GM23338 (cell line): ENCODE results near the gene ABR. TPM values are rescaled to one million over a fixed set of nuclear protein-coding genes. Genes with fewer than 3 reads are reported as not detected.

Experiments
- ATAC-seq: fragments of 200-7000 bp; cut with Tn5 transposase; 3 replicates; pipeline ENCODE4 v1.9.1; 2020
- DNase-seq: peaks from one replicate; pipeline ENCODE4 v3.0.0-alpha.2; 2015; ENCODE audit warnings: low spot score
- H2AFZ ChIP-seq: fragments of 200-600 bp; sonication (generic); 2 replicates; pipeline ENCODE4 v1.8.0; 2016; ENCODE audit warnings: antibody characterized with exemption, mild to moderate bottlenecking, moderate library complexity
- H3F3A ChIP-seq: fragments of 200-600 bp; sonication (generic); replicated peaks from 2 replicates; pipeline ENCODE4 v1.8.0; 2017; ENCODE audit warnings: antibody characterized with exemption, mixed run types, low read depth
- H3K27ac ChIP-seq: fragments of 200-600 bp; sonication (generic); 2 replicates; pipeline ENCODE4 v1.6.1; 2016; ENCODE audit warnings: low read depth
- H3K27me3 ChIP-seq: fragments of 200-600 bp; sonication (generic); 2 replicates; pipeline ENCODE4 v1.8.0; 2016; ENCODE audit warnings: mild to moderate bottlenecking, mixed run types, moderate library complexity; ENCODE audit not compliant: insufficient read depth
- H3K36me3 ChIP-seq: fragments of 200-600 bp; sonication (generic); 2 replicates; pipeline ENCODE4 v1.8.0; 2016; ENCODE audit warnings: mild to moderate bottlenecking; ENCODE audit not compliant: insufficient read depth
- H3K4me1 ChIP-seq: fragments of 200-600 bp; sonication (generic); 2 replicates; pipeline ENCODE4 v1.8.0; 2016; ENCODE audit warnings: mild to moderate bottlenecking, moderate library complexity; ENCODE audit not compliant: insufficient read depth
- H3K4me2 ChIP-seq: fragments of 200-600 bp; sonication (generic); 2 replicates; pipeline ENCODE4 v1.7.1; 2017; ENCODE audit warnings: mixed run types
- H3K4me3 ChIP-seq: fragments of 200-600 bp; sonication (generic); 2 replicates; pipeline ENCODE4 v1.6.1; 2016; ENCODE audit warnings: mixed run types
- H3K79me2 ChIP-seq: fragments of 200-600 bp; sonication (generic); replicated peaks from 2 replicates; pipeline ENCODE4 v1.8.0; 2017; ENCODE audit warnings: mild to moderate bottlenecking; ENCODE audit not compliant: insufficient read depth
- H3K9me2 ChIP-seq: fragments of 200-600 bp; sonication (generic); 2 replicates; pipeline ENCODE4 v1.8.0; 2017; ENCODE audit not compliant: insufficient read depth
- H4K20me1 ChIP-seq: fragments of 200-600 bp; sonication (generic); replicated peaks from 2 replicates; pipeline ENCODE4 v1.8.0; 2017; ENCODE audit warnings: mild to moderate bottlenecking; ENCODE audit not compliant: insufficient read depth
- H3K27ac Mint-ChIP-seq: 2 replicates; pipeline ENCODE4 v1.8.0; 2020; ENCODE audit warnings: inconsistent platforms, mild to moderate bottlenecking, moderate library complexity, mixed read lengths
- H3K27me3 Mint-ChIP-seq: 3 replicates; pipeline ENCODE4 v1.8.0; 2022; ENCODE audit warnings: low read depth, mild to moderate bottlenecking, moderate library complexity, mixed read lengths, inconsistent platforms; ENCODE audit not compliant: insufficient read depth, poor library complexity
- H3K36me3 Mint-ChIP-seq: 3 replicates; pipeline ENCODE4 v1.8.0; 2021; ENCODE audit warnings: low read depth, mild to moderate bottlenecking, inconsistent platforms, moderate library complexity, mixed read lengths
- H3K4me1 Mint-ChIP-seq: 3 replicates; pipeline ENCODE4 v1.8.0; 2020; ENCODE audit warnings: mild to moderate bottlenecking, inconsistent platforms, mixed read lengths
- H3K4me3 Mint-ChIP-seq: 3 replicates; pipeline ENCODE4 v1.8.0; 2021; ENCODE audit warnings: moderate library complexity, mild to moderate bottlenecking, inconsistent platforms, mixed read lengths
- H3K9me3 Mint-ChIP-seq: 3 replicates; pipeline ENCODE4 v1.8.0; 2020; ENCODE audit warnings: moderate library complexity, mild to moderate bottlenecking, inconsistent platforms, mixed read lengths
- CREB1 ChIP-seq: fragments of 250-450 bp; sonication (Bioruptor Pico); IDR thresholded peaks from 2 replicates; pipeline ENCODE4 v1.5.0; 2020; ENCODE audit warnings: low read depth, mild to moderate bottlenecking, moderate library complexity
- EZH2 ChIP-seq: fragments of 200-600 bp; sonication (generic); IDR thresholded peaks from one replicate; pipeline ENCODE4 v1.8.0; 2017; ENCODE audit warnings: antibody characterized with exemption, mild to moderate bottlenecking, low read depth; ENCODE audit not compliant: unreplicated experiment
- JUNB ChIP-seq: IDR thresholded peaks from one replicate; pipeline ENCODE4 v1.6.1; 2016; ENCODE audit warnings: antibody characterized with exemption; ENCODE audit not compliant: unreplicated experiment
- NANOG ChIP-seq: IDR thresholded peaks from 2 replicates; pipeline ENCODE4 v1.6.1; 2016; ENCODE audit warnings: antibody characterized with exemption, borderline replicate concordance
- POLR2AphosphoS5 ChIP-seq: IDR thresholded peaks from 2 replicates; pipeline ENCODE4 v1.6.1; 2016; ENCODE audit warnings: antibody characterized with exemption, low read depth
- ZNF114 ChIP-seq: fragments of 250-450 bp; sonication (Bioruptor Pico); IDR thresholded peaks from 2 replicates; pipeline ENCODE4 v1.5.0; 2020; ENCODE audit warnings: mild to moderate bottlenecking, moderate library complexity
- ZNF331 ChIP-seq: fragments of 250-450 bp; sonication (Bioruptor Pico); IDR thresholded peaks from 2 replicates; pipeline ENCODE4 v1.5.0; 2020; ENCODE audit warnings: low read depth, mild to moderate bottlenecking, moderate library complexity
- polyA plus RNA-seq: library from polyadenylated mRNA; unstranded; fragments of >200 nt; fragmentation: Nextera tagmentation; extraction: Ambion mirVana; gene quantifications from 2 replicates; pipeline ENCODE4 v1.2.1, GENCODE V29; 2016
- total RNA-seq: library from RNA; depleted of rRNA; stranded (reverse); fragments of >200 nt; shearing (Covaris generic); gene quantifications from 2 replicates; pipeline ENCODE4 v1.2.3, GENCODE V29; 2014
- TF ChIP-seq, protein P1 (sequence below), 2 experiments: fragments of 200-600 bp in 1 of 2; sonication (generic) in 1 of 2; conservative IDR thresholded peaks; 2 replicates each; pipeline versions ENCODE4 v1.5.1 to v1.6.1; 2016 to 2017; ENCODE audit warnings: antibody characterized with exemption in 2 of 2, low read depth in 2 of 2, mild to moderate bottlenecking in 2 of 2, moderate library complexity in 1 of 2
- TF ChIP-seq, protein P2 (sequence below): IDR thresholded peaks from 2 replicates; pipeline ENCODE4 v1.6.1; 2016; ENCODE audit warnings: antibody characterized with exemption

Gene ABR
- total and polyA plus RNA-seq, 2 experiments from 2014 or later: 15.0 to 27.7 TPM

DNA sequence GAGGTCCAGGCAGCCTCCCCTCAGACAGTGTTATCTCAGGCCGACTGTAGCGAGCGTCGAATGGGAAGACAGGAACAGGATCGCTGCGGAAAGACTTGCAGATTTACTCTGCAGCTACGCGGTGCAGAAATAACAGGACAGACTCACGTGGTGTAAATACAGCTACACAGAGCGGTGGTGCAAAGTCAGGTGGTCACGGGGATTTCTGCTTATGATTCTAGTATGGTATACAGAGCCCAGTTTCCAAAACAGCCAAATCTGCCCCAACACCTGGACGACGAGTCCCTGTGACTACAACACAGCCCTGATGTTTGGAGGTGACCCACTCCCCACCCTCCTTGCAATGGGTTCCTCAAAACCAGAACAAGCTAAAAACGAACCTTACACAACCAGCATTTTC is 40.6 kb upstream of the ABR start:
- Mint-ChIP-seq H3K27me3 (peaks cover 9% of the 10 kb centered on the region), H3K36me3 (no peaks in the 10 kb centered on the region)
- H3K9me2 ChIP-seq: no peaks in the 10 kb centered on the region

DNA sequence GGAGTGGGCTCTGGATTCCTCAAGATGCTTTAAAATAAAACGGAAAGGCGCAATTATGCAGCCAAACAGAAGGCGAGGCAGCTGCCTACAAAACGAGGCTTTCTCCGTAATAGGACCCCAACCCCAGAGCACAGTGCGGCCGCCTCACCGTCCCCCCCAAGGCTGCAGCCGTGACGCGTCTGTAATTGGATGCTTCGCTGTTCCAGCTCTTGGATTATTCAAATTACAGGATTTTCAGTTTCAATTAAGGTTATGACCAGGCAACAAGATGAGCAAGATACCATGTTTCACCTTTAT is 37.3 kb upstream of the ABR start:
- Mint-ChIP-seq H3K27ac (no peak overlapping the region), H3K27me3 (peaks cover 7% of the 10 kb centered on the region), H3K9me3 (no peaks in the 10 kb centered on the region), H3K4me1 (peaks cover 7% of the 10 kb centered on the region; the same call in 1 of the 3 replicates), H3K4me3 (no peak overlapping the region), H3K36me3 (no peaks in the 10 kb centered on the region)
- Histone ChIP-seq H3K4me2 (no peak overlapping the region), H3K9me2 (no peaks in the 10 kb centered on the region), H3K27ac (no peak overlapping the region), H3K4me1 (peaks cover 4% of the 10 kb centered on the region; the same call in 1 of the 2 replicates), H3K79me2 (no peaks in the 10 kb centered on the region), H2AFZ (no peak overlapping the region), H4K20me1 (no peaks in the 10 kb centered on the region; the same call in 1 of the 2 replicates), H3K4me3 (no peak overlapping the region), H3K27me3 (0 out of 2 replicates have a peak, but pooled peaks cover 5% of the 10 kb centered on the region), H3K36me3 (no peaks in the 10 kb centered on the region), H3F3A (no peaks in the 10 kb centered on the region)
- ATAC-seq: no peak
- TF ChIP-seq, protein P1, sequence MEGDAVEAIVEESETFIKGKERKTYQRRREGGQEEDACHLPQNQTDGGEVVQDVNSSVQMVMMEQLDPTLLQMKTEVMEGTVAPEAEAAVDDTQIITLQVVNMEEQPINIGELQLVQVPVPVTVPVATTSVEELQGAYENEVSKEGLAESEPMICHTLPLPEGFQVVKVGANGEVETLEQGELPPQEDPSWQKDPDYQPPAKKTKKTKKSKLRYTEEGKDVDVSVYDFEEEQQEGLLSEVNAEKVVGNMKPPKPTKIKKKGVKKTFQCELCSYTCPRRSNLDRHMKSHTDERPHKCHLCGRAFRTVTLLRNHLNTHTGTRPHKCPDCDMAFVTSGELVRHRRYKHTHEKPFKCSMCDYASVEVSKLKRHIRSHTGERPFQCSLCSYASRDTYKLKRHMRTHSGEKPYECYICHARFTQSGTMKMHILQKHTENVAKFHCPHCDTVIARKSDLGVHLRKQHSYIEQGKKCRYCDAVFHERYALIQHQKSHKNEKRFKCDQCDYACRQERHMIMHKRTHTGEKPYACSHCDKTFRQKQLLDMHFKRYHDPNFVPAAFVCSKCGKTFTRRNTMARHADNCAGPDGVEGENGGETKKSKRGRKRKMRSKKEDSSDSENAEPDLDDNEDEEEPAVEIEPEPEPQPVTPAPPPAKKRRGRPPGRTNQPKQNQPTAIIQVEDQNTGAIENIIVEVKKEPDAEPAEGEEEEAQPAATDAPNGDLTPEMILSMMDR (conservative IDR thresholded peaks at IDR 0.05; ENCODE audit: low read depth in 2 of 2): no peak
- TF ChIP-seq ZNF331 (CRISPR knock-in tag): no peak
- DNase-seq: no peak

More for the DNA sequence above, 40.6 kb upstream of the ABR start:
- Mint-ChIP-seq H3K4me3 (no peak overlapping the region), H3K4me1 (peaks cover 7% of the 10 kb centered on the region; the same call in 1 of the 3 replicates), H3K27ac (no peak overlapping the region), H3K9me3 (no peaks in the 10 kb centered on the region)
- Histone ChIP-seq H3K79me2 (no peaks in the 10 kb centered on the region), H3K36me3 (no peaks in the 10 kb centered on the region), H3K27ac (no peak overlapping the region), H3K4me1 (peaks cover 4% of the 10 kb centered on the region; the same call in 1 of the 2 replicates), H3K4me2 (no peak overlapping the region), H3K4me3 (no peak overlapping the region), H2AFZ (no peak overlapping the region), H3F3A (no peaks in the 10 kb centered on the region), H3K27me3 (peaks cover 8% of the 10 kb centered on the region; the same call in 1 of the 2 replicates), H4K20me1 (no peaks in the 10 kb centered on the region; the same call in 1 of the 2 replicates)
- TF ChIP-seq, protein P2, sequence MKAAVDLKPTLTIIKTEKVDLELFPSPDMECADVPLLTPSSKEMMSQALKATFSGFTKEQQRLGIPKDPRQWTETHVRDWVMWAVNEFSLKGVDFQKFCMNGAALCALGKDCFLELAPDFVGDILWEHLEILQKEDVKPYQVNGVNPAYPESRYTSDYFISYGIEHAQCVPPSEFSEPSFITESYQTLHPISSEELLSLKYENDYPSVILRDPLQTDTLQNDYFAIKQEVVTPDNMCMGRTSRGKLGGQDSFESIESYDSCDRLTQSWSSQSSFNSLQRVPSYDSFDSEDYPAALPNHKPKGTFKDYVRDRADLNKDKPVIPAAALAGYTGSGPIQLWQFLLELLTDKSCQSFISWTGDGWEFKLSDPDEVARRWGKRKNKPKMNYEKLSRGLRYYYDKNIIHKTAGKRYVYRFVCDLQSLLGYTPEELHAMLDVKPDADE: no peak
- TF ChIP-seq CREB1 (CRISPR knock-in tag) (no peak), ZNF114 (CRISPR knock-in tag) (no peak), EZH2 (no peak), JUNB (no peak), POLR2AphosphoS5 (no peak), NANOG (no peak)
- TF ChIP-seq, protein P1 (conservative IDR thresholded peaks at IDR 0.05; ENCODE audit: low read depth in 2 of 2): no peak
- ATAC-seq (no peak), DNase-seq (no peak)
